Measurements from ENCODE around the gene PHKB.
"Not testable (repeated sequence)": the region's sequence is repeated elsewhere in the genome, so short reads cannot be mapped to it uniquely, and the experiment has no call there.

Gene PHKB

GRCh38 chr16:47469227-47469626 is 8.1 kb downstream of the PHKB start:
- DNase-seq (ENCODE audit: low read depth) = no peak

DNA sequence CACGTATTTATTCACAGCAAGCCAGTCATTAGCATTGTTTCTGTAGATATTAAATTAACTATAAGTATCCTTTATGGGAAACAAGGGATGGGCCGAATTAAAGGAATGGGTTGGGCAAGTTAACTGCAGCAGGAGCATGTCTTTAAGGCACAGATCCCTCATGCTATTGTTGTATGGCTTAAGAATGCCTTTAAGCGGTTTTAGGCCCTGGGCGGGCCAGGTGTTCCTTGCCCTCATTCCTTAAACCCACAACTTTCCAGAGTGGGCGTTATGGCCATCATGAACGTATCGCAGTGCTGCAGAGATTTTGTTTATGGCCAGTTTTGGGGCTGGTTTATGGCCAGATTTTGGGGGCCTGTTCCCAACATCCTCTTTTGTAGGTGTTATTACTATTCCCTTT is 9.1 kb downstream of the PHKB start:
- DNase-seq (ENCODE audit: low read depth) = no peak

DNA sequence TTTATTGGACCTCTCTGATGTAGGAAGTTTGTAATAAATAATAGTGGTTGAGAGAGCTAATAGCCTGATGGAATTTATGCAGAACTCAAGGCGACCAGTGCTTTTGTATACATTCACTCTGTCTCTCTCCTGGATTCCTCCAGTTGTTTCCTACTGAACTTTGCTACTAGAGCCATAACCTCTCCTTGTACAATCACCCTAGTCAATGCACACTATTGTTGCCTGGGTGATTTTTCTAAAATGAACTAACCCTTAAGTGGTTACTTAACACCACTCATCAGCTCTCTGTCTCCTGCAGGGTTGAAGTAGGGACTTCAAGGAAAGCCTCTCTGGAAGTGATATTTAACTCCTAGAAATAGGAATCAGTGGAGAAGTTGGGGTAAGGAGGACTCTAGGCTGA is 9.7 kb downstream of the PHKB start:
- DNase-seq (ENCODE audit: low read depth) = no peak

DNA sequence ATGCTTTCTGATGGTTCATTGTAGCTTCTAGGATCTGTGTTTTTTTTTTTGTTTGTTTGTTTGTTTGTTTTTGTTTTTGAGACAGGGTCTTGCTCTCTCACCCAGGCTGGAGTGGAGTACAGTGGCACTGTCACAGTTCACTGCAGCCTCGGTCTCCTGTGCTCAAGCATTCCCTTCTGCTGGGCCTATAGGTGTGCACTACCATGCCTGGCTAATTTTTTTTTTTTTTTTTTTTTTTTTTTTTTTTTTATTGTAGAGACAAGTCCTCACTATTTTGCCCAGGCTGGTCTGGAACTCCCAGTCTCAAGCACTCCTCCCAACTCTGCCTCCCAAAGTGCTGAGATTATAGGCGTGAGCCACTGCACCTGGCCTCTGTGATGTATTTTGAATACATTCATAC is 11.9 kb downstream of the PHKB start:
- not testable (repeated sequence) for DNase-seq (ENCODE audit: low read depth)

- no peak for DNase-seq (ENCODE audit: low read depth)
Measured at GRCh38 chr16:47473792-47474191, 12.7 kb downstream of the PHKB start.

DNA sequence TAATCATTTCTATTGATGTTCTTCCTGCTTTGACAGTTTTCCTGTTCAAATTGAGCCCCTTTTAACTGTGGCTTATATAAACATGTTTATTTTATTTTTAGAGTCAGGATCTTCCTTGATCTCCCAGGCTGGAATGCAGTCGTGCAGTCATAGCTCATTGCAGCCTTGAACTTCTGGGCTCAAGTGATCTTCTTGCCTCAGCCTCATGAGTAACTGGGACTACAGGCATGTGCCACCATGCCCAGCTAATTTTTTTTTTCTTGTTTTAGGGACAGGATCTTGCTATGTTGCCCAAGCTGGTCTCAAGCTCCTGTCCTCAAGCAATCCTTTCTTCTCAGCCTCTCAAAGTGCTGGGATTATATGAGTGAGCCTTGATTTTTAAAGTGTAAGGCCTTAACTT is 14.7 kb downstream of the PHKB start:
- DNase-seq (ENCODE audit: low read depth) = no peak

- DNase-seq (ENCODE audit: low read depth) = no peak
Measured at GRCh38 chr16:47476654-47477345, 15.7 kb downstream of the PHKB start.

DNA sequence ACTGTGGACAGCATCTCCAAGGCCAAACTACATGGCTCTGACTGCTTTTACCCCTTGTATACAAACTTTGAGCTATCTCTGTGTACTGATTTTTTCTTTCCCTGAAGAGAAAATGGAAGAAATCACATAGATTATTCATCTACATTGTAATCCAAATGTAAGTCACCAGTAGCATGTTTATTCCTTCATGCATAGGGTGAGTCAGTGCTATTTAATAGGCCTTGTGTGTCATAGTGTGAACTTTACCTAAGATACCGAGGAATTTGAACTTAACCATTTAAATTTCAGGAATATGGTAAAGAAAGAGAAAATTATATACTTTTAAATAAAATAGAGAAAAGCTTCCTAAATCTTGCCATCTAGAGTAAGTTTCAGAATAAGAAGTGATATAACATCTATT is 16.5 kb downstream of the PHKB start:
- no peak for DNase-seq (ENCODE audit: low read depth)

- no peak for DNase-seq (ENCODE audit: low read depth)
Measured at GRCh38 chr16:47480410-47480809, 19.3 kb downstream of the PHKB start.

DNA sequence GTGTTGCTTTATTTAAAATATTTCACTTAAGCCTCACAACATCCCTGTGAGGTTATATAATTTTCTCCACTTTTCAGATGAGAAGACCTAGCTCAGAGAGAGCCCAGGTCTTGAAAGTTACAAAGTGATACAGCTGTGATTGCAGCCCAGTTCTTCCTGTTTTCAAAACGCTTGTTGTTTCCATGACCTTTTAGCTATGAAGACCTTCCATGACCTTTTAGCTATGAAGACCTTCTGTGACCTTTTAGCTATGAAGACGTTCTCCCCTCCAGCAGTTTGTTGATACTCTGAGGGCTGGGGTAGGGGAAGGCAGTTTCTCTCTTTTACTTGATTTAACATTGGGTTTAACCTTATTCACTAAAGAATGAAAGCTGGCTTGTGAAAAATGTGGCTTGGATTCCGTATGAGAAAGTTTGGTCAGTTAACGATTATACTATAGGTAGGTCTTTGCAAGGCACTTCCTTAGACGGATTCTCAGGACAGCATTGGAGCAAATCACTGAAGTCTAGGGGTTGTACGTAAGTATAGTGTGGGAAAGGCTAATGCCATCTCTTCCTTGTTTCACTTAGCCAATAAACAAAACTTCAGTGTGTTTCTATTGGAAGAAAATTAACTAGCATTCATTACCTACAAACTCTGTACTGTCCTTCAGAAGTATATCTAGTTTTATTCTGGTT is 20.7 kb downstream of the PHKB start:
- DNase-seq (ENCODE audit: low read depth) = no peak

GRCh38 chr16:47483616-47484015 is 22.5 kb downstream of the PHKB start:
- DNase-seq (ENCODE audit: low read depth) = no peak

DNA sequence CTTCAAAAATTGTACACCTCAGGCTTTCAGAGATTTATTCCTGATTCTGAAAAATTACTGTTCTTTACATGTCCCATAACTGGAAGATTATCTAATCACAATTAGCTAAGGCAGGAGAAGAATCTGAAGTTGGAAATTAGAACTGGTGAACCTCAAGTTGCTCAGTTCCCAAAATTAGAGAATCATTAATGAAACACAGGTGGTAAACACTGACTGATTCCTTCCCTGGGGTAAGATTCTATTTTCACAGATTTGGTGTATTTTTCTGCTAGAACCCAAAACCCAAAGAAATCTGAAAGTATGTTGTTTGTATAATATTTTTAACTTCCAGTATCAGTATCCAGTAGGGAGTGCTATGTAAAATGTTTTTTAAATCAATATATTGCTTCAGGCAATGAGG is 25.7 kb downstream of the PHKB start:
- no peak for DNase-seq (ENCODE audit: low read depth)

DNA sequence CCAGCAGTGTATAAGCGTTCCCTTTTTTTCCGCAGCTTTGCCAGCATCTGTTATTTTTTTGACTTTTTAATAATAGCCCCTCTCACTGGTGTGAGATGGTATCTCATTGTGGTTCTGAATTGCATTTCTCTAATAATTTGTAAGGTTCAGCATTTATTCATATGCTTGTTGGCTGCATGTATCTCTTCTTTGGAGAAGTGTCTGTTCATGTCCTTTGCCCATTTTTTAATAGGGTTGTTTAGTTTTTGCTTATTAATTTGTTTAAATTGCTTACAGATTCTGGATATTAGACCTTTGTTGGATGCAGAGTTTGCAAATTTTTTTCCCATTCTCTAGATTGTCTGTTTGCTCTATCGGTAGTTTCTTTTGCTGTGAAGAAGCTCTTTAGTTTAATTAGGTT is 26.9 kb downstream of the PHKB start:
- DNase-seq (ENCODE audit: low read depth) = no peak

DNA sequence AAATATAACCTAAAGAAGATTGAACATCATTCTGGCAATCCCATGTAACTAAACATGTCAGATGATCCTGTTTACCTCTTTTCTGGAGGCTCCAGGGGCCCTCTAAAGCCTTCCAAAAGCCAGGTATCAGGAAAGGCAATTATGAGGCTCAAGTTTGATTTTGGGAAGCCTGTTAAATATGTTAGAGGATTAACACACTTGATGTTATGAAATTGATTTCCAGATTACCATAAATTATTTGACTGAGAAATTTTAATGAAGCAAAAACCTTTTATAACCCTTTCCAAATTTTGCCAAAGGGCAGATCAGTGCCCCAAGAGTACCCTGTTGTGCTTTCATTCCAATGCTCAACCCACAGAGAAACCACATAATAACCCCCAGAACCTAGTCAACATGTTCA is 29.3 kb downstream of the PHKB start:
- no peak for DNase-seq (ENCODE audit: low read depth)

DNA sequence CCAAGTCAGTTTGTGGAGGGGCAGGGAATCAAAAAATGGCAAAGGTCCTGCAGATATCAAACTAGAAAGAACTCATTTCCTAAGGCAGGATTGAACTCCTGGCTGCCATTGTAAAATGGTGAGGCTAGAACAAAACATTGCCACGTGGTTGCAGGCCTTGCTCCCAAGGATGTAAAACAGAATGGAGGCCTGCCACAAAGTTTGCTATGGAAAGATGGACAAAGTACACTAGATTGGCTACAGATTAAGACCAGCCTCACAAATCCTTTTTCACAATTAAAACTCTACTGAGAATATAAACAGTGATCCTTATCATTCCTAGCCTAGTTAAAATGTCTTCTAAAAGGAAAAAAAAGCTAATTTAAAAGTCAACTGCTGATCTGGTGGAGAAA is 30.9 kb downstream of the PHKB start:
- no peak for DNase-seq (ENCODE audit: low read depth)

DNA sequence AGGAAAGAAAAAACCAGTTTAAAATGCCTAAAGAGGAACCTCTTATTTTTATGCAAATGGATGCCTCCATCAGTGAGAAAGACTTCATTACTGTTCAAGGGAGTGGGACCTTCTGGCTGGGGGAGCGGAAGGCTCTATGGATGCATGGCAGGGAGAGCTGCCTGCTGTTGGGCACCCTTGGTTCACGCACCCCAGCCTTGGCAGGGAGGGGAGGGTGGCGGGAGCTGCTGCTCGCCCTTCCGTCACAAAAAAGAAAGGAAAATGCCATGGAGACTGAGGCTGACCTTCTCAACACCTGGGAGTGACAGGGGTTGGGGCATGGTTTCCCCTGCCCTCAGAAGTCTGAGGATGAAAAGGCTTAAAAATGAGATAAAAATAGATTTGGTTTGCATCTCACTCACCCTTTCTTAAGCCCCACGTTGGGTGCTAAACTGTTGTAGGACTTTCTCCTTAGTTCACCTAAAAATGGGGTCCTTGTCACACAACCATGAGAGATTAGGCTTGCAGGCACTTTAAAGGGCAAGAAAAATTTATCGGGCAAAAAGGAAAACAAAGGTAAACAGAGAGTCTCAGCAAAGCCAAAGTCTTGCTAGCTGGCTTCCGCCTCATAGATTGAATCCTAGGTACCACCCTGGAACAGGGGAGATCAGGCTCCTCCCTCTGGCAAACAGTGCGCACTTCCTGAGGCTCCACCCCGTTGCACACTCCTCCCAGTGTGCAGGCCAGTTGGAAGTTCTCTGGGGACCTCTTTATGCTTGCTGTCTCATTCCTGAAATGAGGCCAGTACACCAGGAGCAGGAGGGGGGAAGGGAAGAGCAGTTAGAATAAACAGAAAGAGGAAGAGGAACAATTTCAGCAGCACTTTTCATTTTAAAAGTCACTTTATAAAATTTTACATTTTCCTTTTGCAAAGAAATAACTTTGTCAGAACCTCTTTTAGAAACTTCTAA is 31.6 kb downstream of the PHKB start:
- no peak for DNase-seq (ENCODE audit: low read depth)

GRCh38 chr16:47493381-47494337 is 32.5 kb downstream of the PHKB start:
- no peak for DNase-seq (ENCODE audit: low read depth)

- no peak for DNase-seq (ENCODE audit: low read depth)
Measured at GRCh38 chr16:47499080-47499699, 38.1 kb downstream of the PHKB start.

DNA sequence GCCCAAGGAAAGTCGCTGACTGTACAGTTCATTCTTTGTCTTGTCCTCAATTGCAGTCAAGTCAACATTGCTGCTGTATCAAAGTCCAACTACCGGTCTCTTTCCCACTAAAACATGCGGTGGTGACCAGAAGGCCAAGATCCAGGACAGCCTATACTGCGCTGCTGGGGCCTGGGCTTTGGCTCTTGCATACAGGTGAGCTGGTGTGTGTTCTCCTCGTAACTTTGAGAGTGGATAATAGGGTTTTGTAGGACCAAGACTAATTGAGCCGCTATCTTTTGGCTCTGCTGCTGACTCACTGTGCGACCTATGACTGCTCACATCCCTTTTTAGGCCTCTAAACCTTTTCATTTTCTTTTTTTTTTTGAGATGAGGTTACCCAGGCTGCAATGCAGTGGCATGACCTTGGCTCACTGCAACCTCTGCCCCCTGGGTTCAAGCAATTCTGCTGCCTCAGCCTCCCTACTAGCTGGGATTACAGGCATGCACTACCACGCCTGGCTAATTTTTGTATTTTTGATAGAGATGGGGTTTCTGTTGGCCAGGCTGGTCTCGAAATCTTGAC is 38.7 kb downstream of the PHKB start:
- no peak for DNase-seq (ENCODE audit: low read depth)

GRCh38 chr16:47503936-47504335 is 42.8 kb downstream of the PHKB start:
- no peak for DNase-seq (ENCODE audit: low read depth)

GRCh38 chr16:47504599-47504998 is 43.5 kb downstream of the PHKB start:
- DNase-seq (ENCODE audit: low read depth) = no peak
